Measurements from ENCODE around the gene ZFHX3.

The ZFHX3 gene

GRCh38 chr16:72824027-72824426 is 223.9 kb downstream of the ZFHX3 start:
- DNase-seq (ENCODE audit: low read depth), result no peak

DNA sequence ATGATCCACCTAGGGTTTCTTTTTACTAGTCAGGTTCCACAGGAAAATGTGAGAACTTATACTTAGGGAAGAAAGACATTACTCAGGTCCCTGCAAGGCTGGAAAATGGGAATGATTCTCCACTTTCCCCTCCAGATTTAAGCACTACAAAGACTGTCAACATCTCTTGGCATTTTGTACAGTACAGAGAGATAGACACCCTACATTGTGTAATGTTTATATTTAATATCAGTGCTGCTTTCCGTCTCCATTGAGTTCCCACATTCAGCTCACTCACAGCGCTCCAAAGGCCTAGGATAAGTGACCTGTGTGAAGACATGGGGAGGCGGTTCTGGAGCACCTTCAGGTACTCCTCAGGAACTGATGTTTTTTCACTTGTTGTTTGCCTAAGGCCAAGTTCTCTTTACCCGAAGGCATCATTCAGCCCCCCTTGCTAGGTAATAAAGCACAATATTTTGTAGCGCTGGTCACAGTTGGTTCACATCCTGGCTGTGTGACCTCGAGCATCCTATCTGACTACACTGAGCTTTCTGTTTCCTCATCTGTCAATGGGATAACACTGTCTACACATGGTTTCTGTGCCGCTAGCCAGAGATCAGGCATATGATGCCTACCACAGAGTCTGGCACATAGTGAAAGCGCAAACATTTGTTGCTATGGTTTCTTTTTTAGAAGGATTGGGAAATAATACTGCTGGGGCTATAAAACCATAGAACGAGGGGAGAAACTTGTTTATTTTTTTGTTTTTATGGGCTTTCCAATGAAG is 226.6 kb downstream of the ZFHX3 start:
- DNase-seq (ENCODE audit: low read depth), result no peak

DNA sequence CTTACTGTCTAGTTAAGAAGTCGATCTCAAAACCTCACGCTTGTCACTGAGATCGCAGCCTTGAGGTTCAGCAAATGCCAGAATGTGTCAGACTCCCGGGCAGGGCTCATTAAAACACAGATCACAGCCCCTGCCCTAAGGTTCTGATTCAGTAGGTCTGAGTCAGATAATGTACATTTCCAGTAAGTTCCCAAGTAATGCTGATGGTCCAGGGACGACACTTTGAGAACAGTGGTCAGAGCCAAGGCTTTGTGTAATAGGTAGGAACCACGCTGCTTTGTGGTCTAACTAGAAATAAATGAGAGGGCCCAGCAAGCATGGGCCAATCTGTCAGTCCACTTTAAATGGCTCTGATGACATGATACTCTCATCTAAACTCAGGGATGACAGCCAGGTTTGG is 228.6 kb downstream of the ZFHX3 start:
- no peak for DNase-seq (ENCODE audit: low read depth)

- no peak for DNase-seq (ENCODE audit: low read depth)
Observed at GRCh38 chr16:72818236-72818845, 229.6 kb downstream of the ZFHX3 start.

GRCh38 chr16:72815348-72816318 is 232.3 kb downstream of the ZFHX3 start:
- DNase-seq (ENCODE audit: low read depth), result no peak

DNA sequence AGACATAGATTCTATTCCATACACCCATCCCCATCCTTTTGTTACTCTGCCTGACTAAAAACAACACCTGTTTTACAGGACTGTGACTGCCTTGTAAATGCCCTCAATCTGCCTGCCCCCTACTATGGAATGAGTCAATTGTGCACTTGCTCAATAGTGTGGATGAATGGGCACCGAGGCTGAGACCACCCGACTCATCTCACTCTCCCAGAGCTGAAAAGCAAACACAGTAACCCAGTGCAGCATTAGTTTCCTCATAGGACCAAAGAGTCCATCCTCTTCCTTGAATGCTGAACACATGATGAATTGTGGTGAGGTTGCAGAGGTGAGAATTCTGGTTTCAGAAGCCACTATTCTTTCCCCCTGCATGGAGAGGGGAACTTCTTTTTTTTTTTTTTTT is 233.7 kb downstream of the ZFHX3 start:
- DNase-seq (ENCODE audit: low read depth), result no peak

DNA sequence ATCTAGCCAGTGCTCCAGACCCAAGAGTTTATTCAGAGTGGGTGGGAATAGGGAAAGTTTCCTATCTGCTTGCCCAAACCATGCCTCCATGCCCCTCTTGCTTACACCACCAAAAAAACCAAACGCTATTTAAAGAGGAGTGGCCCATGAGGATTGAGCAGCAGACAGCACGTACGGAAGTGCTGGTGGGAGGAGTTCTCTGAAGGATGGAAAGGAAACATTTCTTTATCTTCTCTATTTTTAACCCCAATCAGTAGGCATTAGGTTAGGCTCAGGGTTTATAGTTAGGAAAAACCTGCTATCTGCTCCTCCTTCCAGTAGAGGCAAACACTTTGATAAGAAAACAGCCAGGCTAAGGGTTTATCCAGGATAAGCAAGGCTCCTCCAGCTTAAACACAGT is 235.3 kb downstream of the ZFHX3 start:
- no peak for DNase-seq (ENCODE audit: low read depth)

DNA sequence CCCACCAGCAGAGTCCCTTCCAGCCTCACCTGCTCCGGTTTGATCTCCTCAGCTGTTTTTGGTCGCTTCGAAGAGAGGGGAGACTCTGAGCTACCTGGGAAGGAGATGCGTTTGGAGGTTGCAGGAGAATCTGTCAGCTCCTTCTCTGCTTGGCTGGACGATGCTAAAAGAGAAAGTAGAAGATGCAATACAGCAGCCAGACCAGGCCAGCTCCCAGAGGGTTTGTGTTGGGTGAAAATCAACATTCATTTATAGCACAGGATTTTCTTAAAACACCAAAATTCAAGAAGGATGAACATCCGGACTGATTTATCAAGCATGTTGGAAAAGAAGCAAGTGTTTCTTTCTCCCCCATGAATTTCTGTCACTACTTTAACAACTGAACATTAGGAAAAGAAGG is 236.1 kb downstream of the ZFHX3 start:
- DNase-seq (ENCODE audit: low read depth), result no peak

DNA sequence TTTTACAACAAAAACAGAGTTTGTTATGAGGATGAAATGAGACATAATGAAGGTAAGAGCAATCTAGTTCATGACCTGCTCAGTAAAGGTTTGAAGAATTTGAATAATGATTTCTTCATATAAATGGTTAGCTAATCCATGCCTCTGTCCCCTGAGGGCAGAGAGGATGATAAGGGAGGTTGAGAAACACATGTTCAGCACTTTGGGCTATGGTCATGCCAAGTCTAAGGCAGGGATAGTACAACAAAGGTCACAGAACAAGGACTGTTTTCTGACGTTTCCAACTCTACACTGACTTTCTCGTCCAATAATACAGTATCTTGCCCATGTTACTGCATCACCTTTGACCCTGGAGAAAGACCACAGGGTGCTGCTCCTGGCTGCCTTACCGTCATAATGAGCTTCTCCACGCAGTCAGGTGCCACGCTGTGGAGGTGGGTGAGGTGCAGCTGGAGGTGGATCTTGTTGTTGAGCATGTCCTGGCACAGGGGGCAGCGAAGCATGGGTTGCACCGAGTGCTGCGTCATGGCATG is 236.7 kb downstream of the ZFHX3 start:
- DNase-seq (ENCODE audit: low read depth), result no peak

DNA sequence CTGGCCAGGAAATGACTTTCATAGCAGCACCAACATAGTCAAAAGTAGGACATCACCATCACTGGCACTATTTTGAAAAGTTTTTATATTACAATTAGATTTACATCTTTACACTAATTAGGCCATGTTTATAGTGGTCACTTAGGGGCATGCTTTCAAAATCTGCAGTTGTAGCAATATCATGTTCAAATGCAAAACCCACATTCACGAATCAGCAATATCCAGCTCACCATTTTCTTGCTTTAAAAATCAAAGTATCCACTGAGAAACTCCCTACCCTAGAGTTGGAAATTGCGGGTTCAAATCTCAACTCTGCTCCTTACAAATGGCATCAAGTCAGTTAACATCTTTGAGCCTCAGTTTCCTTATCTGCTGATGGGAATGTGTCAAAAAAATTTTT is 237.4 kb downstream of the ZFHX3 start:
- DNase-seq (ENCODE audit: low read depth), result no peak

DNA sequence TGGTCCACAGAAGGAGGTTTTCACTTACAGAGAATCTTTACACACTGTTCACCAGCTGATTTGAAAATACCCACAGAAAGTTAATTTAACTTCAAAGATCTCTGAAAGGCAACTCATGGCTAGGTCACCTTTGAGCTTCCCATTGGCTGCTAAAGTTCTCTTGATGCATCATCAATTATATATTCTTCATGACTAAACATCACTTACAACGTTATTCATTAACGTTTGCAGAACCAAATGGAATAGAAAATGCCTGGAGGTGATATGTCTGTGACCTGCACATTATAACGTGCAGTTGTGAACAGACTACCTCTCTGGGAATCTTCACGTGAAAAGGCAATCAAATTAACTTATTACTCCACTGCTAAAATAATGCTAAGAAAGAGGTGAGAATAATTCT is 238.5 kb downstream of the ZFHX3 start:
- no peak for DNase-seq (ENCODE audit: low read depth)

DNA sequence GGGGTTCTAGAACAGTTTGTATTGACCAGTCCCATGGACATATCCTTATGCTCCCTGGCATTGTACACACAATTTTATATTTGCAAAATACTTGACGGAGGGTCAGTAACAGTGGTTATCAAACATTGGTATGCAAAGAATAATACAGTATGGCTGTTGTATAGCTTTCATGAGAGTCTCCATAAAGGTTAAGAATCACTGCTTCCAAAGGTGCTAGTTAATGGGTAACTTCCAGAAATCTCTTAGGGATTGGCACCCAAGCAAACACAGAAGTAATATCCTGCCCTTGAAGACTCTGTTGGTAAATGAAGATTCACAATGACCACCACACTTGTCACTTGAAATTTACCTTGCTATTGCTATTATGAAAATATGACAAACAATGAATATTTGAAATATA is 239.2 kb downstream of the ZFHX3 start:
- DNase-seq (ENCODE audit: low read depth), result no peak

DNA sequence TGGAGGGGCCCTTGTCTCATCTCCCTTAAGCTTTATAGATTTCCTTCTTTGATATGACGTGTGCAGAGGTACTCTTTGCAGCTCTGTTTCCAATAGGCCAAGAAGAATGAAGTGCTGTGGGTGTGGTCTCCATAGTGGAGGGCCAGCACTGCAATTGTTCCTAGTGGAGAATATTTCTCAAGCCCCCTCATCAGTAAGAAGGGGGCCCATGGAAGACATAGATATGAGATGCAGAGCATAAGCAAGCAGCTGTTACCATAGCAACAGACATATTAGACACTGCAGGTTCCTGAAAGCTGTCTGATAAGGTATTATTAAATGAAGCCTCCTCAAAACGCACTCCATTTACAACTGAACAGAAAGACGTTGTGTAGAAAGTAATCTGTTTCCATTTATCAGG is 240.7 kb downstream of the ZFHX3 start:
- no peak for DNase-seq (ENCODE audit: low read depth)

DNA sequence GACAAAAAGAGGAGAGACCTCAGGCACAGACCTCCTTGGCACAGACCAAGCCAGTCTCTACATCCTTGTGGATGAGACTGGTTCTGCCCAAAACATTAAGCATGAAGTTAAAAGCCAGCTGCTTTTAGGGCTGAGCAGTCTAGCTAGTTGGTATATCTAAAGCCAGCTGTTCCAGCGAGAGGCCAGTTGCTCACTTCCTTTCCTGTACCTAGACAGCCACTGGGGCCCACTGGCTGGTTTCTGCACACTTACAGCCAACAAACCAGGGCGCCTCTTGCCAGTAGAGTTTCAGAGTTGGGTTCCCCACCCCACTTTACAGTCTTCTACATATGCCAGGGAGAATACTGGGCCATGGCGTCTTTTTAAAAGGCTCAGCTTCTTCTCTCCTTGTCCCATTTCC is 242.4 kb downstream of the ZFHX3 start:
- no peak for DNase-seq (ENCODE audit: low read depth)

DNA sequence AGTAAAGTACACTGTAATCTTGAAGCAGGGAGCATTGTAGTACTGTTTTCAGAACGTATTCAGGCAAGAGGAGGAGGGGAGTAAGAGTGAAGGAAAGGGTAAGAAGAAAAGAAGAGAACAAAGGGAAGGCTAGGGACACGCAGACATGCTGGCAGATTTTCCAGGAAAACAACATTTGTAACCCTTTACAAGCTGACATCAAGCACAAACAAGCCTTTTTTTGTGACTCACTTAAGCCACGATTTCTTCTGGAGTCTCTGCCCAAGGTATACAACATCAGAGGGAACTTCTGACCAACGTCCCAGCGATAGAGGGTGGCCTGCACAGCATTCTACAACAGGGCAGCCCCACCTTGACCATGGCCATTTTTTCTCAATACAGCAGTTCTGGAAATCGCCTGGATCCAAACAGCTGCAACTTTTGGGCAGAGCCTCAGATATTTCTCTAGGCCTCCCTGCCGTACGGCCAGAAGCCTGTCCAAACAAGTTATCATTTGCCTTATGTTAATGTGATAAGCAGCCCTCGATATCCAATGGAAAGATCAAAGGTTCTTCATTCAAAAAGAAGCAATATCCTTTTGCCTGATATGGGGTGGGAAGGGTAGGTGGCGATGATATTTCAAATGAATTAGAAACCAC is 247.3 kb downstream of the ZFHX3 start:
- no peak for DNase-seq (ENCODE audit: low read depth)

- no peak for DNase-seq (ENCODE audit: low read depth)
Observed at GRCh38 chr16:72798264-72798663, 249.7 kb downstream of the ZFHX3 start.

GRCh38 chr16:72797621-72798020 is 250.3 kb downstream of the ZFHX3 start:
- no peak for DNase-seq (ENCODE audit: low read depth)

DNA sequence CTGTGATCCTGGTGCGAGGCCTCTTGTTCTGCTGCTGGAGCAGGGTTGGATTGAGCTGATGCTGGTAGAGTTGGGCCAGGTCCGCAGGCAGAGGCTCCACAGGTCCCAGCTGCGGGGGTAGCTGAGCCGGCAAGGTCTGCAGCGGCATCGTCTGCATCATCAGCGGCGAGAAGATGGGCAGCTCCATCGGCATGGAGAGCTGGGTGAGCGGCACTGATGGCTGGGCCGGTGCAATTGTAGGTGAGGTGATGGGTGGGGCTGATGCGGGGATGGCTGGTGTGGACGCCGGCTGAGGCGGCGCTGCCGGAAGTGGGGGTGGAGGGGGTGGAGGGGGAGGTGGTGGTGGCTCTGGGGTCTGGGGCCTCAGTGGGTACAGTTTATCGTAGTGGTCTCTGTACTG is 251.7 kb downstream of the ZFHX3 start:
- no peak for DNase-seq (ENCODE audit: low read depth)

- no peak for DNase-seq (ENCODE audit: low read depth)
Observed at GRCh38 chr16:72794986-72795385, 252.9 kb downstream of the ZFHX3 start.

GRCh38 chr16:72794319-72794718 is 253.6 kb downstream of the ZFHX3 start:
- no peak for DNase-seq (ENCODE audit: low read depth)

DNA sequence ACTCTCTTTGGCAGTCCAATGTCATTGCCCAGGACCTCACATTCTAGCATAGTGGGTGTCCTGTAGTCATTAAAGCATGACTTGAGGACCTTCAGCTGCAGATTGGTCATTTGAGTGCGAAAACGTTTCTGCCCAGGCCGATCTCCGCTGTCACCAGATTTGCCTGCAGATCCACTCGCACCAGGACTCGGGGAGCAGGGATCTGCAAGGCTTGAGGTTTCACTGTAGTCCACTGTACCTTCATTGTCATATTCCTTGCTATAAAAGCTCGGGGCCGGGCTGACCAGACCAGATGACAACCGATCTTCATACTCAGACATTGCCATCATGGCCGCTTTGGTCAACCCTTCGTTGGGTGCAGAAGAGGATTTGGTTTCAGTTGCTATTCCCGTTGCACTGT is 254.2 kb downstream of the ZFHX3 start:
- DNase-seq (ENCODE audit: low read depth), result no peak

- DNase-seq (ENCODE audit: low read depth), result no peak
Observed at GRCh38 chr16:72793017-72793416, 254.9 kb downstream of the ZFHX3 start.

All from CMK (cell line).